ENCODE data around the gene NRM. TPM values are rescaled to one million over a fixed set of nuclear protein-coding genes. Genes with fewer than 3 reads are reported as not detected.
A peak's percentile ranks its signal among the peaks of the same experiment; 100 is the strongest.
"Not testable (repeated sequence)": the region's sequence is repeated elsewhere in the genome, so short reads cannot be mapped to it uniquely, and the experiment has no call there.

Gene NRM
- total RNA-seq, 4 donors from 2014 or later: 3.0 to 8.2 (median 6.0) TPM

GRCh38 chr6:30678964-30679726 lies 11.6 kb downstream of the NRM start:
- WGBS, 2 donors (ENCODE audit: low coverage in 1 of 2): 11% methylated on average over 8 of the region's 31 CpGs; no CpG with 5 or more reads in 1 of the 2 donors
- Histone ChIP-seq H3K36me3 (peaks cover 0 to 46% of the 10 kb centered on the region in 2 donors), H3K4me3 (peak overlapping the region in 1 of 2 donors; percentile 92), H3K27me3 (no peaks in the 10 kb centered on the region), H3K9me3 (no peaks in the 10 kb centered on the region), H3K4me1 (peaks cover 5 to 63% (median 38%) of the 10 kb centered on the region in 3 donors), H3K27ac (peak overlapping the region; percentile 41 to 100 (median 80))
- TF ChIP-seq POLR2AphosphoS5 (IDR thresholded peaks at IDR 0.05) (peak; percentile 55), CTCF (IDR thresholded peaks at IDR 0.05) (peak in 3 of 4 experiments; percentile 95 to 99 (median 98)), POLR2A (IDR thresholded peaks at IDR 0.05) (no peak)
- ATAC-seq: peak; percentile 65

- peaks cover 5 to 54% (median 33%) of the 10 kb centered on the region in 3 donors for H3K4me1 ChIP-seq
- H3K27me3 ChIP-seq: no peaks in the 10 kb centered on the region
- no peak for ATAC-seq
- H3K4me3 ChIP-seq: no peak overlapping the region
- peak overlapping the region in 1 of 4 donors; percentile 10 for H3K27ac ChIP-seq
- 69 to 71% methylated on average over 4 to 10 of the region's 10 CpGs for WGBS, 2 donors (ENCODE audit: low coverage in 1 of 2)
- H3K9me3 ChIP-seq: no peaks in the 10 kb centered on the region
- H3K36me3 ChIP-seq: peaks cover 0 to 46% of the 10 kb centered on the region in 2 donors
- no peak for TF ChIP-seq EP300 (IDR thresholded peaks at IDR 0.05)
- no peak for TF ChIP-seq POLR2AphosphoS5 (IDR thresholded peaks at IDR 0.05)
- no peak for TF ChIP-seq CTCF (IDR thresholded peaks at IDR 0.05)
- TF ChIP-seq POLR2A (IDR thresholded peaks at IDR 0.05): no peak
These were observed 14.0 kb downstream of the NRM start for GRCh38 chr6:30676660-30677285.

- WGBS, 2 donors (ENCODE audit: low coverage in 1 of 2): 0 to 3% methylated on average over 10 of the region's 57 CpGs
- TF ChIP-seq POLR2AphosphoS5 (IDR thresholded peaks at IDR 0.05): peak; percentile 90
- TF ChIP-seq CTCF (IDR thresholded peaks at IDR 0.05): peak in 3 of 4 experiments; percentile 83 to 94 (median 87)
- TF ChIP-seq POLR2A (IDR thresholded peaks at IDR 0.05): peak in 1 of 2 donors; percentile 29
- no peak for TF ChIP-seq EP300 (IDR thresholded peaks at IDR 0.05)
- Histone ChIP-seq H3K36me3 (peaks cover 0 to 55% of the 10 kb centered on the region in 2 donors), H3K27ac (peak within 1 kb of the TSS; percentile 2 to 89 (median 85)), H3K27me3 (no peaks in the 10 kb centered on the region), H3K9me3 (no peaks in the 10 kb centered on the region), H3K4me3 (peak within 1 kb of the TSS; percentile 59 to 91), H3K4me1 (peaks cover 0 to 30% (median 13%) of the 10 kb centered on the region in 3 donors)
- ATAC-seq: peak; percentile 93
These were observed 18.1 kb downstream of the NRM start, which contains the start of gene DHX16 for GRCh38 chr6:30672445-30673253. Gene DHX16 (minus strand): TSS chr6:30673006. CDS start chr6:30672841, 165 bp downstream.

GRCh38 chr6:30670760-30671527 lies 19.8 kb downstream of the NRM start:
- no peak for ATAC-seq
- no peak overlapping the region for H3K4me3 ChIP-seq
- H3K4me1 ChIP-seq: peaks cover 0 to 30% (median 13%) of the 10 kb centered on the region in 3 donors
- H3K27me3 ChIP-seq: no peaks in the 10 kb centered on the region
- H3K27ac ChIP-seq: no peak overlapping the region
- peaks cover 0 to 55% of the 10 kb centered on the region in 2 donors for H3K36me3 ChIP-seq
- H3K9me3 ChIP-seq: no peaks in the 10 kb centered on the region
- WGBS, 2 donors (ENCODE audit: low coverage in 1 of 2): 70 to 80% methylated on average over 20 to 23 of the region's 27 CpGs
- TF ChIP-seq POLR2A (IDR thresholded peaks at IDR 0.05): no peak
- no peak for TF ChIP-seq CTCF (IDR thresholded peaks at IDR 0.05)
- TF ChIP-seq POLR2AphosphoS5 (IDR thresholded peaks at IDR 0.05): no peak
- TF ChIP-seq EP300 (IDR thresholded peaks at IDR 0.05): no peak

GRCh38 chr6:30666300-30666699 lies 24.5 kb downstream of the NRM start:
- H3K4me3 ChIP-seq, ATAC-seq, H3K27me3 ChIP-seq, H3K9me3 ChIP-seq, H3K27ac ChIP-seq: not testable (repeated sequence)
- Histone ChIP-seq H3K36me3 (peaks cover 2 to 98% of the 10 kb centered on the region in 2 donors), H3K4me1 (peaks cover 0 to 11% (median 1%) of the 10 kb centered on the region in 3 donors)
- WGBS, 2 donors (ENCODE audit: low coverage in 1 of 2): 72% methylated on average over 2 of the region's 2 CpGs; no CpG with 5 or more reads in 1 of the 2 donors

Data from gastroesophageal sphincter (tissue), 4 donors.